ENCODE results near the gene UBE2E2. TPM values are rescaled to one million over a fixed set of nuclear protein-coding genes. Genes with fewer than 3 reads are reported as not detected.

The UBE2E2 gene
- total RNA-seq, 2 experiments from 2014 or later, result 16.5 to 23.2 TPM

DNA sequence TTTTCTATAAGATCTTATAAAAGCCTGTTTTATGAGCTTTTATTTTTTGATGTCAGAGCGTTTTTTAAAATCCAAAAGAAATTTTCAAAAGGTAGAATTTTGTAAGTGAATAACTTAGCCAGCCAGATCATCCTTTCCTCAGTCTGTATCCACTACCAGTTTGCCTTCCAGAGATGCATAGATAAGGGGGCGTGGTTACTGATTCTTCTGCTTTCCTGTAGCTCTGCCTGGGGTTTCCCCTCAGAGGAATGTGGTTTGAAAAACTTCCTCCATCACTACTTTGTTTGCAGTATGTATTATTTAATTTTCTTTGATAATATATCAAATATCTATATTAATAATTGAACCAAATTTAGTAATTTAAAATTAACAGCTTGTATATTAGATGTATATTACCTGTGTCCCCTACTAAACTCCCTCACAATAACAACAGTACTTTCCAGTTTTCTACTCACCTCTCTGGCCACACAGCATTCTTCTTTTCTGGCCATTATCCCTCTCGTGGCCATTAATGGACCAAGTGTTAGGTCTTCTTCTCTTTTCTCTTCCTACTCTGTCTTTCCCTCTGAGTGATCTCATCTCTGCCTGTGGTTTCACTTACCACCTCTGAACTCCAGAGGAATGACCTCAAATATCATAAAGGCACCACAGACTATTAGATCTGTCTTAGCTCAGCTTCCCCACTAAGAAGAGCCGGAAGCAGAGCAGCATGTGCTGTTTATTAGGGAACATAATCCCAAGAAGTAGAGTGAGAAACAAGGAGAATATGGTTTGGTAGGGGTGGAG lies 239.7 kb downstream of the UBE2E2 start:
- Mint-ChIP-seq H3K9me3 (no peaks in the 10 kb centered on the region), H3K27ac (peak overlapping the region; percentile 63), H3K4me1 (ENCODE audit: low read depth) (peaks cover 51% of the 10 kb centered on the region), H3K4me3 (no peak overlapping the region), H3K36me3 (ENCODE audit: low read depth) (no peaks in the 10 kb centered on the region), H3K27me3 (no peaks in the 10 kb centered on the region)
- POLR2A ChIA-PET, result no interaction called here
- intact Hi-C loops (cut with micrococcal nuclease), result loop anchor here (10.0 kb wide), 1 partner anchor 362 kb away; the partner anchor contains the start of gene UBE2E1
- TF ChIP-seq, protein P1, sequence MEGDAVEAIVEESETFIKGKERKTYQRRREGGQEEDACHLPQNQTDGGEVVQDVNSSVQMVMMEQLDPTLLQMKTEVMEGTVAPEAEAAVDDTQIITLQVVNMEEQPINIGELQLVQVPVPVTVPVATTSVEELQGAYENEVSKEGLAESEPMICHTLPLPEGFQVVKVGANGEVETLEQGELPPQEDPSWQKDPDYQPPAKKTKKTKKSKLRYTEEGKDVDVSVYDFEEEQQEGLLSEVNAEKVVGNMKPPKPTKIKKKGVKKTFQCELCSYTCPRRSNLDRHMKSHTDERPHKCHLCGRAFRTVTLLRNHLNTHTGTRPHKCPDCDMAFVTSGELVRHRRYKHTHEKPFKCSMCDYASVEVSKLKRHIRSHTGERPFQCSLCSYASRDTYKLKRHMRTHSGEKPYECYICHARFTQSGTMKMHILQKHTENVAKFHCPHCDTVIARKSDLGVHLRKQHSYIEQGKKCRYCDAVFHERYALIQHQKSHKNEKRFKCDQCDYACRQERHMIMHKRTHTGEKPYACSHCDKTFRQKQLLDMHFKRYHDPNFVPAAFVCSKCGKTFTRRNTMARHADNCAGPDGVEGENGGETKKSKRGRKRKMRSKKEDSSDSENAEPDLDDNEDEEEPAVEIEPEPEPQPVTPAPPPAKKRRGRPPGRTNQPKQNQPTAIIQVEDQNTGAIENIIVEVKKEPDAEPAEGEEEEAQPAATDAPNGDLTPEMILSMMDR (IDR thresholded peaks at IDR 0.05), result no peak
- DNase-seq (peak; percentile 23), ATAC-seq (peak; percentile 34)
- CTCF ChIA-PET, result interaction anchor here (0.5 to 0.6 kb wide), 3 partner anchors 45 to 202 kb away, joined by 3 read pairs; no protein-coding TSS in a partner anchor

DNA sequence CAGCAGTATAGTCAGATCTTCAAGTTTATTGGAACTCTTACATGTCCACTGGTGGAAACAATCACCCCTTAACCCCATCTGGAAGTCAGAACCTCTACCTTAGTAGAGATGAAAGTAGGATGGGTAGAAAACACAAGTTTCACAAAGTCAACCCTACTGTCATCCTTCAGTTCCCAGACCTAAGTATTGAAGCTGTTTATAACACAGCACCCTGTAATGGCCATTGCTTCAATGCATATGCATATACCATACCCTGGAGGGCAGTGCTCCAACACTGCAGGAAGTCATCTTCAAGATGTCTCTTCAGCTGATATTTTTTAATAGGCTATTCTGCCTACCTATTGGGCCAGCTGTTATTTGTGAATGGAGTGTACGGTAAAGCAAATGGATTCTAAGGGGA lies 241.3 kb downstream of the UBE2E2 start:
- Mint-ChIP-seq H3K36me3 (ENCODE audit: low read depth) (no peaks in the 10 kb centered on the region), H3K4me1 (ENCODE audit: low read depth) (peaks cover 38% of the 10 kb centered on the region), H3K27ac (no peak overlapping the region), H3K9me3 (no peaks in the 10 kb centered on the region), H3K27me3 (no peaks in the 10 kb centered on the region), H3K4me3 (no peak overlapping the region)
- TF ChIP-seq, protein P1 (IDR thresholded peaks at IDR 0.05), result no peak
- DNase-seq (no peak), ATAC-seq (no peak)
- CTCF ChIA-PET, result interaction anchor here (1.4 kb wide), 1 partner anchor 20 kb away, joined by 3 read pairs; no protein-coding TSS in a partner anchor
- intact Hi-C loops (cut with micrococcal nuclease), result loop anchor here (10.0 kb wide), 1 partner anchor 360 kb away; the partner anchor contains the start of gene UBE2E1
- POLR2A ChIA-PET, result no interaction called here

DNA sequence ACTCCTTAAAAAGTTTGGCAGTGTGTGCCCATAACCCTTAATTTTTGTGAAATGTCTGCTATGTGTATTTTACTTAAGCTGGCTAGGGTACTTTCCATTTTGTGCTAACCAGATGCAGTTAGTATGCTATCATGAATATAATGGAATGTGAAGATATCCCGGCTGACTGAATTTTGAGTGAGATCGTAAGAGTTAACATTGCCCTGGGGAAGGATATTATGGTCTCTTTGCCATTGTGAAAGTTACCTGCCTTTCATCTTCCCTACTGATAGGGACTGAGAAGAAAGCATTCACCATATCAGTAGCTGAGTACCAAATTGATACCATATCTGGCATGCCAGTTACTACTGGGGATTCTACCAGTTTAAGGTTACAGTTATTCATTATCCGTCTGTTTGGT lies 243.2 kb downstream of the UBE2E2 start:
- DNase-seq (no peak), ATAC-seq (no peak)
- Mint-ChIP-seq H3K27ac (no peak overlapping the region), H3K36me3 (ENCODE audit: low read depth) (no peaks in the 10 kb centered on the region), H3K9me3 (no peaks in the 10 kb centered on the region), H3K27me3 (no peaks in the 10 kb centered on the region), H3K4me1 (ENCODE audit: low read depth) (peaks cover 26% of the 10 kb centered on the region), H3K4me3 (no peak overlapping the region)
- intact Hi-C loops (cut with micrococcal nuclease), result loop anchor here (10.0 kb wide), 1 partner anchor 358 kb away; the partner anchor contains the start of gene UBE2E1
- TF ChIP-seq, protein P1 (IDR thresholded peaks at IDR 0.05), result no peak
- POLR2A ChIA-PET, result no interaction called here
- CTCF ChIA-PET, result no interaction called here

DNA sequence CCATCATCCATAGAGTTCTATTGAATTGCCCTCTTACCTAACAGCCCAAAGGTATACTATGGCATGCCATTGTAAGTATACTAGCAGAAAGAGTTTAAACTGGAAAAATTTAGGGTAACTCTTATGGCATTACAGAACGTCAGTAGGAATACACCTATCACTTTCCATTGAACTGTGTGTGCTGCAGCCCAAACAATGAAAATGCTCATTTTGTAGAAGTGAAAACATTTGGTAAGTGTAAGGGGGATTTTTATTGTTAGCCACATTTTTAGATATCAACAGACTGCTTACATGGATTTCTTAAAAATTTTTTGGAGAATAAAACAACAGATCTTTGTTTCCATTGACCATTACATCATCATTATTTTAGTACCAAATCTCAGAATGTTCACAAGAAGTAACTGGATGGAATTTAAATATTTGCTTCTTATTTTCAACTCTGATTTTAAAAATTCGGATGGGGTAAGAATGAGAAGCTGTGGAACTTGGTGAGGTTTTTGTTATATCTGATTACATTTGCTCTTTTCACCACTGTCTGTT lies 245.9 kb downstream of the UBE2E2 start:
- Mint-ChIP-seq H3K9me3 (no peaks in the 10 kb centered on the region), H3K36me3 (ENCODE audit: low read depth) (no peaks in the 10 kb centered on the region), H3K4me3 (no peak overlapping the region), H3K27me3 (peaks cover 3% of the 10 kb centered on the region), H3K4me1 (ENCODE audit: low read depth) (peaks cover 6% of the 10 kb centered on the region), H3K27ac (no peak overlapping the region)
- DNase-seq, result no peak
- ATAC-seq, result no peak
- CTCF ChIA-PET, result no interaction called here
- TF ChIP-seq, protein P1 (IDR thresholded peaks at IDR 0.05), result no peak
- intact Hi-C loops (cut with micrococcal nuclease), result loop anchor here (10.0 kb wide), 1 partner anchor 356 kb away; the partner anchor contains the start of gene UBE2E1
- POLR2A ChIA-PET, result no interaction called here

DNA sequence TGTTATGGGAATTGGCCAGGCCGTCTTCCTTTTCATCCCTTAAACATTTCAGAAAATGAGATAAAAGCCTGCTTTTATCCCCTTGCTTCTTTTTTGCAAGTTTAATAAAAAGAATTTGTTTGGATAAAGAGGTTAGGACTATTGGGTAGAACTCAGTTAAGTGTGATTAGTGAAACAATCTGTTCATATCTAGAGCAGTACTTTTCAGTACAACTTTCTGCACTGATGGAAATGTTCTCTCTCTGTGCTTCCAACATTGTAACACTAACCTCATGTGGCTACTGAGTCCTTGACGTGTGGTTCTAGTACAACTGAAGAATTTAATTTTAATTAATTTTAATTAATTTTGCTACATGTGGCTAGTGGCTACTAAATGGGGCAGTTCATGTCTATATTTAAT lies 246.9 kb downstream of the UBE2E2 start:
- intact Hi-C loops (cut with micrococcal nuclease), result no loop called here
- H3K4me1 Mint-ChIP-seq (ENCODE audit: low read depth), result peaks cover 4% of the 10 kb centered on the region
- ChIA-PET POLR2A (no interaction called here), CTCF (no interaction called here)
- peaks cover 1% of the 10 kb centered on the region for H3K9me3 Mint-ChIP-seq
- no peaks in the 10 kb centered on the region for H3K36me3 Mint-ChIP-seq (ENCODE audit: low read depth)
- H3K27ac Mint-ChIP-seq, result no peak overlapping the region
- H3K4me3 Mint-ChIP-seq, result no peak overlapping the region
- peaks cover 3% of the 10 kb centered on the region for H3K27me3 Mint-ChIP-seq
- ATAC-seq (no peak), DNase-seq (no peak)
- TF ChIP-seq, protein P1 (IDR thresholded peaks at IDR 0.05), result no peak
